ENCODE data around the gene MAP3K9. TPM values are rescaled to one million over a fixed set of nuclear protein-coding genes. Genes with fewer than 3 reads are reported as not detected.

MAP3K9 gene
- total and polyA plus RNA-seq, 2 donors (not counting 3 experiments of a cell fraction or from before 2014, with no cell fraction given), result 0.06 to 0.11 TPM

GRCh38 chr14:70692210-70692609 lies 117.1 kb downstream of the MAP3K9 start:
- Histone ChIP-seq H3K4me3 (replicated peaks in 1 of 3; ENCODE audit: insufficient read depth in 1 of 3, low read depth in 1 of 3, low read length in 3 of 3) (no peak overlapping the region), H2AFZ (ENCODE audit: low read depth, low read length) (no peak overlapping the region), H3K4me1 (ENCODE audit: control insufficient read depth, extremely low read depth, insufficient read depth, low read length) (no peaks in the 10 kb centered on the region), H3K4me2 (ENCODE audit: insufficient read depth, low read length) (no peak overlapping the region), H3K36me3 (ENCODE audit: control insufficient read depth in 2 of 2, extremely low read depth in 1 of 2, insufficient read depth in 2 of 2, low read length in 2 of 2) (no peaks in the 10 kb centered on the region), H3K79me2 (ENCODE audit: control insufficient read depth, insufficient read depth, low read length) (no peaks in the 10 kb centered on the region), H3K9me3 (replicated peaks; ENCODE audit: control insufficient read depth, insufficient read depth, low read length) (no peaks in the 10 kb centered on the region), H3K27ac (ENCODE audit: insufficient read depth, low read depth, low read length) (no peak overlapping the region), H4K20me1 (replicated peaks; ENCODE audit: control insufficient read depth, extremely low read depth, insufficient read depth, low read length) (no peaks in the 10 kb centered on the region), H3K9ac (replicated peaks; ENCODE audit: extremely low read depth, insufficient read depth, low read length) (no peak overlapping the region), H3K27me3 (ENCODE audit: control insufficient read depth in 2 of 2, insufficient read depth in 2 of 2, low read length in 2 of 2) (no peaks in the 10 kb centered on the region), H3K9me1 (replicated peaks; ENCODE audit: control insufficient read depth, extremely low read depth, insufficient read depth, low read length) (no peaks in the 10 kb centered on the region)
- dilution Hi-C loops (cut with MboI; ENCODE audit: extremely low pct_ligation_motif_present, low sequenced_read_pairs) (no loop called here), intact Hi-C loops (cut with micrococcal nuclease) (no loop called here)
- ChIA-PET CTCF (no interaction called here), POLR2A (no interaction called here)
- TF ChIP-seq JUN (IDR thresholded peaks at IDR 0.05; ENCODE audit: borderline replicate concordance, insufficient read depth, insufficient read length, low read depth), result no peak
- no peak for TF ChIP-seq EZH2 (IDR thresholded peaks at IDR 0.05; ENCODE audit: borderline replicate concordance, low read depth, low read length, severe bottlenecking)
- no peak for TF ChIP-seq MAX (IDR thresholded peaks at IDR 0.05; ENCODE audit: insufficient read depth, insufficient read length)
- TF ChIP-seq GATA2 (IDR thresholded peaks at IDR 0.05; ENCODE audit: insufficient read depth, insufficient read length, low read depth, low read length), result no peak
- TF ChIP-seq POLR2A (IDR thresholded peaks at IDR 0.05; ENCODE audit: low read depth, low read length), result no peak
- TF ChIP-seq POLR2AphosphoS5 (IDR thresholded peaks at IDR 0.05; ENCODE audit: insufficient read depth, low read depth, low read length), result no peak
- TF ChIP-seq CTCF (IDR thresholded peaks at IDR 0.05; ENCODE audit: extremely low read depth in 1 of 2, insufficient read depth in 1 of 2, low read depth in 1 of 2, low read length in 2 of 2), result no peak
- TF ChIP-seq FOS (IDR thresholded peaks at IDR 0.05; ENCODE audit: borderline replicate concordance, insufficient read depth, low read length), result no peak
- FAIRE-seq, result no peak
- no TSS peak for BruUV-seq (replicated peaks)
- DNase-seq (ENCODE audit: low read depth, low spot score), result no peak
